ENCODE measurements around the gene SERPINA3.

Gene SERPINA3

GRCh38 chr14:94570440-94570839 is 41.8 kb upstream of the SERPINA3 start:
- Histone ChIP-seq H3K9me3 (ENCODE audit: insufficient read depth, low read depth, low read length) (peaks cover 9% of the 10 kb centered on the region; the same call in 1 of the 2 replicates), H3K4me3 (ENCODE audit: low read length, poor library complexity, severe bottlenecking) (no peak overlapping the region), H3F3A (ENCODE audit: low read depth) (no peaks in the 10 kb centered on the region), H3K9ac (ENCODE audit: low read depth, low read length, poor library complexity, severe bottlenecking) (no peak overlapping the region), H3K27me3 (ENCODE audit: insufficient read depth, low read length, poor library complexity, severe bottlenecking) (no peaks in the 10 kb centered on the region), H3K36me3 (ENCODE audit: insufficient read depth, low read length) (no peaks in the 10 kb centered on the region), H4K20me1 (ENCODE audit: insufficient read depth, low read length, poor library complexity, severe bottlenecking) (no peaks in the 10 kb centered on the region), H3K4me2 (ENCODE audit: low read depth, low read length, poor library complexity, severe bottlenecking) (no peak overlapping the region), H3K79me2 (ENCODE audit: insufficient read depth, low read length) (no peaks in the 10 kb centered on the region), H2AFZ (ENCODE audit: low read length) (no peak overlapping the region), H3K9me2 (replicated peaks; ENCODE audit: low read depth, low read length) (no peaks in the 10 kb centered on the region), H3K4me1 (ENCODE audit: insufficient read depth, low read length, poor library complexity, severe bottlenecking) (no peaks in the 10 kb centered on the region)
- TF ChIP-seq EZH2phosphoT487 (IDR thresholded peaks at IDR 0.05; ENCODE audit: borderline replicate concordance), result no peak
- no peak for TF ChIP-seq CTCF (conservative IDR thresholded peaks at IDR 0.05; ENCODE audit: low read length)

GRCh38 chr14:94571395-94571794 is 40.8 kb upstream of the SERPINA3 start:
- TF ChIP-seq EZH2phosphoT487 (IDR thresholded peaks at IDR 0.05; ENCODE audit: borderline replicate concordance) (no peak), CTCF (conservative IDR thresholded peaks at IDR 0.05; ENCODE audit: low read length) (no peak)
- no peak overlapping the region for H3K4me2 ChIP-seq (ENCODE audit: low read depth, low read length, poor library complexity, severe bottlenecking)

GRCh38 chr14:94571950-94572349 is 40.2 kb upstream of the SERPINA3 start:
- Histone ChIP-seq H2AFZ (ENCODE audit: low read length) (no peak overlapping the region), H3F3A (ENCODE audit: low read depth) (no peaks in the 10 kb centered on the region), H3K27me3 (ENCODE audit: insufficient read depth, low read length, poor library complexity, severe bottlenecking) (no peaks in the 10 kb centered on the region)

More at GRCh38 chr14:94571395-94571794, 40.8 kb upstream of the SERPINA3 start:
- no peak overlapping the region for H2AFZ ChIP-seq (ENCODE audit: low read length)
- H4K20me1 ChIP-seq (ENCODE audit: insufficient read depth, low read length, poor library complexity, severe bottlenecking), result no peaks in the 10 kb centered on the region
- H3K9me3 ChIP-seq (ENCODE audit: insufficient read depth, low read depth, low read length), result peaks cover 9% of the 10 kb centered on the region; the same call in 1 of the 2 replicates
- no peaks in the 10 kb centered on the region for H3K36me3 ChIP-seq (ENCODE audit: insufficient read depth, low read length)
- no peaks in the 10 kb centered on the region for H3K9me2 ChIP-seq (replicated peaks; ENCODE audit: low read depth, low read length)
- H3K9ac ChIP-seq (ENCODE audit: low read depth, low read length, poor library complexity, severe bottlenecking), result no peak overlapping the region
- H3F3A ChIP-seq (ENCODE audit: low read depth), result no peaks in the 10 kb centered on the region
- no peaks in the 10 kb centered on the region for H3K4me1 ChIP-seq (ENCODE audit: insufficient read depth, low read length, poor library complexity, severe bottlenecking)
- no peak overlapping the region for H3K4me3 ChIP-seq (ENCODE audit: low read length, poor library complexity, severe bottlenecking)
- H3K79me2 ChIP-seq (ENCODE audit: insufficient read depth, low read length), result no peaks in the 10 kb centered on the region
- no peaks in the 10 kb centered on the region for H3K27me3 ChIP-seq (ENCODE audit: insufficient read depth, low read length, poor library complexity, severe bottlenecking)

More at GRCh38 chr14:94571950-94572349, 40.2 kb upstream of the SERPINA3 start:
- Histone ChIP-seq H3K4me3 (ENCODE audit: low read length, poor library complexity, severe bottlenecking) (no peak overlapping the region), H3K79me2 (ENCODE audit: insufficient read depth, low read length) (no peaks in the 10 kb centered on the region), H3K9me2 (replicated peaks; ENCODE audit: low read depth, low read length) (no peaks in the 10 kb centered on the region), H4K20me1 (ENCODE audit: insufficient read depth, low read length, poor library complexity, severe bottlenecking) (no peaks in the 10 kb centered on the region), H3K9me3 (ENCODE audit: insufficient read depth, low read depth, low read length) (peaks cover 9% of the 10 kb centered on the region; the same call in 1 of the 2 replicates), H3K4me2 (ENCODE audit: low read depth, low read length, poor library complexity, severe bottlenecking) (no peak overlapping the region), H3K9ac (ENCODE audit: low read depth, low read length, poor library complexity, severe bottlenecking) (no peak overlapping the region), H3K4me1 (ENCODE audit: insufficient read depth, low read length, poor library complexity, severe bottlenecking) (no peaks in the 10 kb centered on the region), H3K36me3 (ENCODE audit: insufficient read depth, low read length) (no peaks in the 10 kb centered on the region)
- TF ChIP-seq EZH2phosphoT487 (IDR thresholded peaks at IDR 0.05; ENCODE audit: borderline replicate concordance), result no peak
- TF ChIP-seq CTCF (conservative IDR thresholded peaks at IDR 0.05; ENCODE audit: low read length), result no peak
